ENCODE data around the gene NBAS. TPM values are rescaled to one million over a fixed set of nuclear protein-coding genes. Genes with fewer than 3 reads are reported as not detected.
A peak's percentile ranks its signal among the peaks of the same experiment; 100 is the strongest.

Gene NBAS
- total RNA-seq, 1 donor from 2014 or later, result 51.3 TPM

DNA sequence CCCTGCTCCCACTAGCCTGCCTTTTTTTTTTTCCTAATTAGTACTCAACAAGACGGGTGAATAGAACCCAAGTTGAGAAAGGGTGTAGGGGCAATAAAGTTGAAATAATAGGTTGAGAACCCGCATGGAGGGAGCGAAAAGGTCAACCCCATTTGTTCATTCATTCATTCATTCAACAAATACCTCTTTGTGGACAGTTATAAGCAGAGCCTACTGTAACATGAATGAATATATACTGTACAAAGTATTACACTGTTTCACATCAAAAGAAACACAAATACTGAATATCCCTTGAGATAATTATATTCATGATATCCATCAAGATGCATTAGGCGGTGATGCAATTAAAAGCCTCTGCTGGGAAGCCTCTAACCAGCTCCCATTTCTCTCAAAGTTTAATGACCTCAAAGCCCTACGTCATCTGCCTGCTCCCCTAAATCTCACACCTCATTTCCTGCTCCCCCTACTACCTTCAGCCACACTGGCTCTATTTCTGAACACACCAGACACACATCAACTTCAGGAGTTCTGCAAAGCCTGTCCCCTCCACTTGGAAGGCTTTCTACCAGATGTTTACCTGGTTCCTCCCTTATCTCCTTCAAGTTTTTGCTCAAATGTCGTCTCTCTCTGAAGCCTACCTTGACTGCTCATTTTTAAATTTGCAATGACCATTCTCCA is 1.4 kb upstream of the NBAS start:
- ATAC-seq, result no peak
- no peak for DNase-seq (ENCODE audit: low spot score)
- intact Hi-C loops (cut with DNase I), result no loop called here

DNA sequence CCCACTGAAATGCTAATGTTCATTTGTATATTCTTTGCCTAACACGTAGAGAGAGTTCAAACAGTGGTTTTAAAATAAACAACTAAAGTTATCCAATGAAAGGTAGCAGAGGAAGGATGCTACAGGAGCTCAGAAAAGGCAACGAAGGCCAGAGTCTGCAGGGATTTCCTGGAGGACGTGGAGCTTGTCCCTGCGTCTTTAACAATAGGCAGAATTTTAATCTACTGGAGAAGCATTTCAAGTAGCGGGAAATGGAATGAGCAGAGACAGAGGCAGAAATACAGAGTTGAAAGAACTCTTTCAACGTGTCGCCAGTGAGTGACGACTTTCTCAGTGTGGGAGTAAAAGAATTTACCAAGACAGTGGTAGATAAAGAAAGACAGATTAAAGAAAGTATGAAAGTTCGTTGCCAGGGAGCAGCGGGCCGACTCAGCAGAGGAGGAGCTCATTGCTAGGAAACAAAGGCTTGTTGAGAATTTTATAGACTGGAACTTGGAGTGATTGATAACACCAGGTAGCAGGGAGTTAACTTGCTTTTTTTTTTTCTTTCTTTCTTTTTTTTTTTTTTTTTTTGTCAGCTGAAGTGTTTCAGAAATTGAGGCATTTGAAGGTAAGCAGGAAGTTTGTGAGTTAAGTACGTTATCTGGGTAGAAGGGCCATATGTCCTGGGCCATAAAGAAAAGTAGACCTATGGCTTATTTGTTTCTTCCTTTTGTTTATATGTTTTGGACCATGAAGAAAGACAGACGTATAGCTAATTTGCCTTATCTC is 625 bp upstream of the NBAS start:
- peak; percentile 79 for ATAC-seq
- intact Hi-C loops (cut with DNase I), result no loop called here
- no peak for DNase-seq (ENCODE audit: low spot score)

GRCh38 chr2:15560140-15560987 is 770 bp downstream of the NBAS start:
- DNase-seq (ENCODE audit: low spot score), result no peak
- intact Hi-C loops (cut with DNase I), result no loop called here

DNA sequence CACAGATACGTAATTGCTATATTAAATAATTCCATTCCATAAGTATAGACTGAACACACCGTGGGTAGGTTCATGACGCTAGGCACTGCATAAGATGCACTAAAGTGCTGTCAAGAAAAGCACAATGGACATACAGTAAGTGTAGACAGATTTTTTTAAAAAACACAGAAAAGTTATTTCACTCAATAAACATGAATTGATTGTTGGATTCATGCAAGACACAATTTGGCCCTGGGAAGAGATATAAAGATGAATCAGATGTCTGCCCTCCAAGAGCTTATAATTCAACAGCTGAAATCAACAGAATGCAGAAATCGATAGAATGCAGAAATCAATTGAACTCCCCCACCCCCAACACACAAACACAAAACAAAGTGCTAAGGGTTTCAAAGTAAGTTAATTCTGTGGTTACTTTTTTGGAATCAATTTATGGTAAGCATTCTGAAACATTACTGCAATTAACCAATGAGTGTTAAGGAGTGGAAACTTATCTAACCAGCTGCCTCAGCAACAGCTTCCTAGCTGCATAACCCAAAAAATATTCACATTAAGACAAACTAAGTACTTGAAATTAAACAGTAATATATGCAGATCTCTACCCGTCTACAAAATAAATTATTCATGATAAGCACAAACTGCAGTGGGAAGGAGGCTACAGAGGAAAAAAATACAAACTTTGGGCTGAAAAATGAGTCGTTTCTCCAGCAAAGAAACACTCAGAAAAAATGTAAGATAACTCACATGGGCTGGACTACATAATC is 1.6 kb downstream of the NBAS start:
- ATAC-seq (no peak), DNase-seq (ENCODE audit: low spot score) (no peak)
- intact Hi-C loops (cut with DNase I), result no loop called here

More at GRCh38 chr2:15560140-15560987, 770 bp downstream of the NBAS start:
- ATAC-seq, result peak; percentile 55

- intact Hi-C loops (cut with DNase I), result no loop called here
- ATAC-seq, result no peak
- DNase-seq (ENCODE audit: low spot score), result no peak
Measured at GRCh38 chr2:15557887-15558311, 3.2 kb downstream of the NBAS start.

- intact Hi-C loops (cut with DNase I), result no loop called here
- ATAC-seq, result no peak
- DNase-seq (ENCODE audit: low spot score), result no peak
Measured at GRCh38 chr2:15556311-15556930, 4.7 kb downstream of the NBAS start.

- DNase-seq (ENCODE audit: low spot score) (no peak), ATAC-seq (no peak)
- intact Hi-C loops (cut with DNase I), result no loop called here
Measured at GRCh38 chr2:15555760-15556193, 5.4 kb downstream of the NBAS start.

DNA sequence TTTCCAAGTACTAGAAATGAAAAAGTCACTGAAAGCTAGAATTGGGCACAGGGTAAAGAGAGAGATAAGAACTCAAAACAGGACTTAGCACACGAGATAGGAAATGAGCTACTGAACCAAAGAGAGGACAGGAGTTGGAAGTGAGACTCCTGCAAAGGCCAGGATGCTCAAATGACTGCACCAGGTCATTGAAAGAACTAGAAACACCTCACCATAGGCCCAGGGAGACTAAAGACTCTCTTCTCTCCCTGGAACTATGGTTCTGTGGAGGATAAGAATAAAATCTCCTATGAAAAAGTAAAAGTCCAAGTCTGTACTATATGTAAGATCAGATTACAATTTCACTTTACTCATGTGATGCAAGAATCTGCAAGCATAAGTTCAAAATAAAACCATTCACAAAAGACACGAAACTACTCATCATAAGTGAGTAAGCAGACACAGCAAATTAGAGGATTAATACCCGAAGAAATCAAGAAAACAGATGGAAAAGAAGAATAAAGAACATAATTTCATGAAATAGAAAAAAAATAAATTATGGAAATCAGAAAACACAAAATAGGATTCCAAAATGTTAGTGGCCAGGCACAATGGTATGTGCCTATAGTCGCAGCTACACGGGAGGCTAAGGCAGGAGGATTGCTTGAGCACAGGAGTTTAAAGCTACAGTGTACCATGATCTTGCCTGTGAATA is 6.5 kb downstream of the NBAS start:
- intact Hi-C loops (cut with DNase I), result no loop called here
- ATAC-seq (no peak), DNase-seq (ENCODE audit: low spot score) (no peak)

GRCh38 chr2:15553951-15554350 is 7.2 kb downstream of the NBAS start:
- ATAC-seq (no peak), DNase-seq (ENCODE audit: low spot score) (no peak)
- intact Hi-C loops (cut with DNase I), result no loop called here

DNA sequence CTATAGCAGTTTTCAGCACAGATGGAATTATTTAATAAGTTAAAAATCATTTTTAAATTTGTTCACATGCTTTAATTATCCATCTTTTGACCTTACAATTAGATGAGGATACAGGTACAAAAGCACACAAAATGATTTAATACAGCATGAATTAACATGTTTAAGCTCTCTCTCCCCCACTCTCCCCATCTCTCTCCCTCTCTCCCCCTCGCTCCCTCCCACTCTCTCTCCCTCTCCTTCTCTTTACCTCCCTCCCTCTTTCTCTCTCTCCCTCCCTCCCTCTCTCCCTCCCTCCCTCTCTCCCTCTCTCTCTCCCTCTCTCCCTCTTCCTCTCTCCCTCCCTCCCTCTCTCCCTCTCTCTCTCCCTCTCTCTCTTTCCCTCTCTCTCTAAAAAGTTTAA is 7.6 kb downstream of the NBAS start:
- DNase-seq (ENCODE audit: low spot score) (no peak), ATAC-seq (no peak)
- intact Hi-C loops (cut with DNase I), result no loop called here

- ATAC-seq (no peak), DNase-seq (ENCODE audit: low spot score) (no peak)
- intact Hi-C loops (cut with DNase I), result no loop called here
Measured at GRCh38 chr2:15548974-15549373, 12.2 kb downstream of the NBAS start.

DNA sequence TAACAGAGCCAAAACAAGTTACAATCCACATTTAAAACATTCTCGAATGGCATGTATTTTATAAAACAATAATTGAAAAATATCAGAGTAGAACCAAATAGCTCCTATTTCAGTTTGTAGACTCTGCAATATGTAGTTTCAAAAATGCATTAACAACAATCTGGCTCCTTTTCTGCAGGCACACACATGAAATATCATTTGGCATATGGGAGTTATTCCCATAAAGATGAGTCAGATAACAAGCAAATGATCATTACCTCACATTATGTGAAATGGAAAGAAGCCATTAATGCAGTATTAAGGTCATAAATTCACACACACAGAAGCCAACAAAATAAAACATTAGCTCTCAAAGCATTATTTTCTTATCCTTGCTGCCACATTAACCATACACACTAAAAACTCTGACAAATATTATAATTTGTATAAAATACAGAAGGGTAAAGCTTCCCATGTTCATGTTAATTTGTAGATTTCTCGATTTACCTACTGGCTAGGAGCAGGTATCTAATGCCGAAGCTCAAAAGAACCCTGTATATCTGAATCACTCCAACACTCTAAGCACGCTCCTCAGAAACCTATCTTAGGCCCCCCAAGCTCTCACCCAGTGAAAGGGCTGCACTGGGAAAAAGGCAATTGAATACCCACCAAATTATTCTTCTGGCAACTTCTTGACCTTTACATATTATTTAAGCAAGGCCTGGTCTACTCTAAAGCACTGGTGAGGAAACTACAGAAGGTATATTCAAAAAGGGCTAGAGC is 13.8 kb downstream of the NBAS start:
- intact Hi-C loops (cut with DNase I), result no loop called here
- ATAC-seq (no peak), DNase-seq (ENCODE audit: low spot score) (no peak)

- DNase-seq (ENCODE audit: low spot score), result no peak
- intact Hi-C loops (cut with DNase I), result no loop called here
Measured at GRCh38 chr2:15546297-15547098, 14.6 kb downstream of the NBAS start.

GRCh38 chr2:15544227-15544626 is 16.9 kb downstream of the NBAS start:
- no peak for DNase-seq (ENCODE audit: low spot score)
- no peak for ATAC-seq
- intact Hi-C loops (cut with DNase I), result no loop called here

More at GRCh38 chr2:15546297-15547098, 14.6 kb downstream of the NBAS start:
- no peak for ATAC-seq

- ATAC-seq (no peak), DNase-seq (ENCODE audit: low spot score) (no peak)
- intact Hi-C loops (cut with DNase I), result no loop called here
Measured at GRCh38 chr2:15543541-15543940, 17.6 kb downstream of the NBAS start.

DNA sequence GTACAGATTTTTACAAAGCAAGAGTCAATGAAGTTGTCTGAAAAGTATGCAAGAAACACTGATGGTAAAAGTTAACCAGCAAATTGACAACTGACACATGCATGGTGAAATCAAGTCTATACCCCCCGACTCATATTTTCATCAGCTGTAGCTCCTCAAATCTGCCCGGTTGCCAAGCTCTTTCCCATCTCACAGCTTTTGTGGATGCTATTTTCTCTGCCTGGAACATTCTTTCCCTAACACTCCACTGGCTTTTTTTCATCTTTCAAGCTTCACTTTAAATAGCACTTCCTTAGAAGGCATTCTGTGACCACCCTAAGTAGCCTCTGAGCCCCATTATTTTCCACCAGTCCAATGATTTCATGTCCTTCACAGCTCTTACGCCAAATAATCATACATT is 18.1 kb downstream of the NBAS start:
- no peak for ATAC-seq
- intact Hi-C loops (cut with DNase I), result no loop called here
- DNase-seq (ENCODE audit: low spot score), result no peak
